Skeletal muscle cell (primary cell): Measurements from ENCODE around the gene PLEKHG3.
"Not testable (repeated sequence)": the region's sequence is repeated elsewhere in the genome, so short reads cannot be mapped to it uniquely, and the experiment has no call there.

Experiments used
- DNase-seq: peaks from one replicate; pipeline ENCODE4 v3.0.0-alpha.2; 2010; ENCODE audit warnings: low read depth
- H3K4me3 ChIP-seq: 2 replicates; pipeline ENCODE4 v1.5.1; 2011; ENCODE audit warnings: low read depth, mild to moderate bottlenecking, control low read depth, low read length, moderate library complexity

PLEKHG3 gene

DNA sequence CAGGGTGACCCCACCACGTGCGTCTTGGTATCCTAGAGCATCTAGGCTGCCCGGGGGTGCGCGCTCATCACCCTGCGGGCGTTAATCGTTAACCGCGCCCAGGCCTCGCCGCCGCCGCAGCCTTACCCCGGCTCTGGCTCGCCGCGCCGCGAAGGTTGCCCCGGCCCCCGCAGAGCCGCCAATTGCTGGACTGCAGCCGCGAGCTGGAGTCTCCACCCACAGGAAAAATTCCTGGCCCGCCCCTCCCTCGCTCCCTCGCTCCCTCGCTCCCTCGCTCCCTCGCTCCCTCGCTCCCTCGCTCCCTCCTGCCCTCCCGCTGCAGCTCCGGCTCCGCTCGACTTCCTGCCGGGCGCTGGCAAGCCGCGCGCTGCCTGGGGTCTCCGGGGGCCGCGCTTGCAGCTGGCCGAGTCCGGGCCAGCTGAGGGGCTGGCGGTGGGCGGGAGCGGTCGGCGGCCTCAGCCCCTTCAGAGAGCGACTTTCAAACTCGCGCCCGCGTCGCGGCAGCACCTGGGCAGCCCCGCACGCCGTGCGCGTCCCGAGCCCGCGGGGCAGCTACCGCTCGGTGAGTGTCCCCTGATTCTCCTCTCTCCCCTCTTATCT is at the start of gene PLEKHG3:
PLEKHG3 (plus strand) TSS at position 282 of the 600 bp plus-strand sequence. CDS start 23,208 bp downstream, outside the sequence.
- DNase-seq, result peak; percentile 45

DNA sequence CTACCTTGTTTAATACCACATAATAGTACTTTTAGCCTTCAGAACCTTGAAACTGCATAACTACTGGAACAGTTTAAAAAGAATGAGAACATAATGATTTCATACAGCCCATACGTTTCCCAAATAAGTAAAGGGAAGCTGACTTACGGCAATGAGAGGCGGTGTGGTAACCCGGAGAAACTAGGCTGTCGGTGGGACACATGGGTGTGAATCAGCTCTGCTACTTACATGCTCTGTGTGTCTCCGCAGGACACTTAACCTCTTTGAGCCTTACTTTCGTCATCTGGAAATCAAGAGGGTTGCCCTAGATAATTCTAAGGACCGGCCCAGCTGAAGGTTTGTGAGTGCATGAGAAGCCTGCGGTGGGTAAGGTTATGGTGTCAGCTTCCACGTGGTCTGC is 49.3 kb upstream of the PLEKHG3 start:
- no peak overlapping the region for H3K4me3 ChIP-seq
- peak; percentile 59 for DNase-seq

More for the DNA sequence above, at the start of gene PLEKHG3:
- H3K4me3 ChIP-seq, result peak within 1 kb of the TSS; percentile 80

DNA sequence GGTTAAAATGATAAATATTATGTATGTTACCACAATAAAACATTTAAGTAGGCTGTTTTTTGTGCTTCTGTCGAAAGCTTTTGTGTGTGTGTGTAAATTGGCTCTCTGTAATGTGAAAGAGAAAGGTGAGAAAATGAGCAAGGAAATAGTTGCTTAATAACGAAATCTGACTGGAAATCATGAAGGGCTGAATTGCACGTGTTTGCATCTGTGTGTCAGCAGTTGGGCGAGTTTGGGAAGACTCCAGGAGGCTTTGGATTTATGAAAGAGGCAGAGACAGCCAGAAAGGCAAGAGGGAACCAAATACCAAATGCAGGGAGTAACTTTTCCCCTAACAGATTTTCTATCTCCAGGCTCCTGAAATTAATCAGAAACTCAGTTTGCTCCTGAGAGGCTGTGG is 47.2 kb upstream of the PLEKHG3 start:
- DNase-seq, result peak; percentile 66
- H3K4me3 ChIP-seq, result no peak overlapping the region

DNA sequence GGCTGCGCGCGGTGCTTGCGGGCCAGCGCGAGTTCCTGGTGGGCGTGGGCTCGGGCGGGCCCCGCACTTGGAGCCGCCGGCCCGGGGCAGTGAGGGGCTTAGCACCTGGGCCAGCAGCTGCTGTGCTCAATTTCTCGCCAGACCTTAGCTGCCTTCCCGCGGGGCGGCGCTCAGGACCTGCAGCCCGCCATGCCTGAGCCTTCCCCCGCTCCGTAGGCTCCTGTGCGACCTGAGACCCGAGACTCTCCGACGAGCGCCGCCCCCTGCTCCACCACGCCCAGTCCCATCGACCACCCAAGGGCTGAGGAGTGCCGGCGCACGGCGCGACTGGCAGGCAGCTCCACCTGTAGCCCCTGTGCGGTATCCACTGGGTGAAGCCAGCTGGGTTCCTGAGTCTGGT is 46.0 kb upstream of the PLEKHG3 start:
- no peak for DNase-seq
- H3K4me3 ChIP-seq, result no peak overlapping the region

DNA sequence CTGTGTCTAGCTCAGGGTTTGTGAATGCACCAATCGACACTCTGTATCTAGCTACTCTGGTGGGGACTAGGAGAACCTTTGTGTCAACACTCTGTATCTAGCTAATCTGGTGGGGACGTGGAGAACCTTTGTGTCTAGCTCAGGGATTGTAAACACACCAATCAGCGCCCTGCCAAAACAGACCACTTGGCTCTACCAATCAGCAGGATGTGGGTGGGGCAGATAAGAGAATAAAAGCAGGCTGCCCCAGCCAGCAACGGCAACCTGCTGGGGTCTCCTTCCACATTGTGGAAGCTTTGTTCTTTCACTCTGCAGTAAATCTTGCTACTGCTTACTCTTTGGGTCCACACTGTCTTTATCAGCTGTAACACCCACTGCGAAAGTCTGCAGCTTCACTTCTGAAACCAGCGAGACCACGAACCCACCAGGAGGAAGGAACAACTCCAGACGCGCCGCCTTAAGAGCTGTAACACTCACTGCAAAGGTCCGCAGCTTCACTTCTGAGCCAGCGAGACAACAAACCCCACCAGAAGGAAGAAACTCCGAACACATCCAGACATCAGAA is 45.4 kb upstream of the PLEKHG3 start:
- DNase-seq, H3K4me3 ChIP-seq: not testable (repeated sequence)

DNA sequence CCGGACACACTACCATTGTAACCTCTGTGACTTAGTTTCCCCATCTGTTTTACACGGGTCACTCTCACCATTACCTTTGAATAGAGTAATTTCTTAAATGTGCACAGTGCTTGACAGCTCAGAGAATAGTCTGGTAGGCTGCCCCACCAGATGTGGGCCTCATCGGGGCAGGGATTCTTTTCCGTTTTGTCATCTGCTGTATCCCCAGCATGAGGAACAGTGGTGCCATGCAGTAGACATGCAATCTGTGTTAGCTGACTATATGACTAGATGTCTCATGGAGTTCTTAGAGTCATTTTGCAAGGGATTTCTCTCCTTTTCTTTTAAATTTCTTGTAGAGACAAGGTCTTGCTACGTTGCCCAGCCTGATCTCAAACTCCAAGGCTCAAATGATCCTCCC is 44.9 kb upstream of the PLEKHG3 start:
- DNase-seq, result no peak
- no peak overlapping the region for H3K4me3 ChIP-seq

DNA sequence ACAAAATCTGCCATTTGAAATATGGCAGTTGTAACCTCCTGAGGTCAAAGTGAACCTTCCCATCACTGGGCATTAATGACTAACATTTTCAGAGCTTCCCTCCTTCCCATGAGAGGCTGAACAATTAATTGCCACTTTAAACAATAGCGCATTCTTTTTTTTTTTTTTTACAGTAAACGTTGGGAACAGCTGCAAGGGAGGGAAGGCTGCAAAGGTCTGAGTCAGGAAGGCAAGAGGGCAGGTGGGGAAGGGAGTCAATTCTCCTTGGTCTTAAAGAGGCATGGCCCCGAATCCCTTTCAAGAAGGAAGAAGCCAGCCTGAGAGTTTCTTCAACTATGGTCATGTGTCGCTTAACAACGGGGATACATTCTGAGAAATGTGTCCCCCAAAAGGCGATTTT is 41.0 kb upstream of the PLEKHG3 start:
- no peak for DNase-seq
- H3K4me3 ChIP-seq, result no peak overlapping the region

DNA sequence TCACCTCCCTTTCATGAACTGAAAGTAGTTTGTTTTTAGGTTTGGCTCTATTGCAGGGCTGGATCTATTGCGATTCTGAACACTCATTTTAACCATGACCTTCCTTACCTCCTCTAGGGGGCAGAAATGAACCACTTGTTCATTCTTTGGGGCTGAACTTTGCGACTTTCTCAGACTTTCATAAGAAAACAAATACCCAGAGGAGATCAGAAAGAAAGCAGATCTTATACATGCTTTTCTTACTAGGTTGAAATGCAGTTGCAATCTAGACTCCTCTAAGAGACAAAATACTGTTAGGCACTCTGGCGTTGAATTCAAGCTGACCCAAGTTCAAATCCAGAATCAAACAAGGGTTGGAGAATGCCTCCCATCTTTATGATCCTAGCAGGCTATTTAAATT is 32.6 kb upstream of the PLEKHG3 start:
- H3K4me3 ChIP-seq, result no peak overlapping the region
- no peak for DNase-seq

DNA sequence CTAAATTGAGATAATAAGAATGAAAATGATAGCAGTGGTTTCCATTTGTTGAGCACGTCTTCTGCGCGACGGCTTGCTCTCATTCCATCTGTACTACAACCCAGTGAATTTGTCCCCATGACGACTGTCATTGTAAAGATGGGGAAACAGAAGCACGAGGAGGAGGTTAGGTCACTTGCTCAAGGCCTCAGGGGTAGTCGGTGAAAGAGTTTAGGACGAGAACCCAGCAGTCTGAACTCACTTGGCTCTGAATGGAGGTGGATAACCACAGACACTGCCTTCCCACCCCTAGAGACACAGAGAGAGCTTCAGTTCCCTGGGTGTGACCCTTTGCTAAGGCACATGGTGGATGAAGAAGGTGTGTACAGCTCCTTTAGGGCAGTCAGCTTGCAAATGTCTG is 30.9 kb upstream of the PLEKHG3 start:
- DNase-seq, result no peak
- no peak overlapping the region for H3K4me3 ChIP-seq

DNA sequence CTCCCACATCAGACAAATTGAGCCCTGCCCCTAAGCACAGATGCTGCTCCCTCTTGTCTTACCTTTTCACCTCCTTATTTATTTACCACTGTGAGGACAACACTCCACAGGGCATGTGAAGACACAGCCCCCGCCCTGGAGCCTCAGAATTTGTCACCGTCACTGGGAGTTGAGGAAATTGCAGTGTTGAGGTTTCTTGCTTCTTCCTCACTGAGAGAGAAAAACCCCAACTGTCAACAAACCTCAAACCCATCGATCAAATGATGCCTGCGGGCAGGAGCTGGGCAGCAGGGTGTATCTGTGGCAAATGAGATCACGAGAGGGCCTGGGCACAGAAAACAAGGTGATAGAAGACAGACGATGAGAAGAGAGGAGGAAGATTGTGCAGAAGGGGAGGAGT is 30.5 kb upstream of the PLEKHG3 start:
- no peak overlapping the region for H3K4me3 ChIP-seq
- DNase-seq, result no peak

DNA sequence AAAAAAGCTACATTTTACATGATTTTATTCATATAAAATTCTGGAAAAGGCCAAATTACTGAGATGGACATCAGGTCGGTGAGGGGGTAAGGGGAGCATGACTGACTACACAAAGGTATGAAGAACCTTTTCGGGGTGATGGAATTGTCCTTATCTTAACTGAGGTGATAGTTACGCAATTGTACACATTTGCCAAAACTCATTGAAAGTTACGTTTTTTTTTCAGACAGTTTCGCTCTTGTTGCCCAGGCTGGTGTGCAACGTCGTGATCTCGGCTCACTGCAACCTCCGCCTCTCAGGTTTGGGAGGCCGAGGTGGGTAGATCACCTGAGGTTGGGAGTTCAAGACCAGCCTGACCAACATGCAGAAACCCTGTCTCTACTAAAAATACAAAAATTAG is 29.4 kb upstream of the PLEKHG3 start:
- H3K4me3 ChIP-seq, result no peak overlapping the region
- DNase-seq, result no peak

DNA sequence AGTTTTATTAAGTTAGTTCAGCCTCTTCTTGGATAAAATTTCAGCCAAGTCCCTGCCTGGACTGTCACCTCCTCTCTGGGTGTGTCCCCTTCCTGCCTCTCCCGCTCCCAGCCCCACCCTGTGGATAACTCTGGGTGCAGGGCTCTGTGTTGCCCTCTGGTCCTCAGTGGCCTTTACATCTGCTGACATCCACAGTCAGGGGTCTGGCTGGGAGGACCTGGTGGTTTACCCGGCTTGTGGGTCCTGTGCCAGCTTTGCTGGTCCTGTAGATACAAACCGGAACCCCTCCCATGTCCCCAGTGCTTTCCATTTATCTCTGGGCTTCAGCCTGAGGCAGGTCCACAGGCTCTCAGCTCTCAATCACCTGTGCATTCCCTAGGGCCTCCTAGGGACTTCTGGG is 28.9 kb upstream of the PLEKHG3 start:
- H3K4me3 ChIP-seq, result no peak overlapping the region

DNA sequence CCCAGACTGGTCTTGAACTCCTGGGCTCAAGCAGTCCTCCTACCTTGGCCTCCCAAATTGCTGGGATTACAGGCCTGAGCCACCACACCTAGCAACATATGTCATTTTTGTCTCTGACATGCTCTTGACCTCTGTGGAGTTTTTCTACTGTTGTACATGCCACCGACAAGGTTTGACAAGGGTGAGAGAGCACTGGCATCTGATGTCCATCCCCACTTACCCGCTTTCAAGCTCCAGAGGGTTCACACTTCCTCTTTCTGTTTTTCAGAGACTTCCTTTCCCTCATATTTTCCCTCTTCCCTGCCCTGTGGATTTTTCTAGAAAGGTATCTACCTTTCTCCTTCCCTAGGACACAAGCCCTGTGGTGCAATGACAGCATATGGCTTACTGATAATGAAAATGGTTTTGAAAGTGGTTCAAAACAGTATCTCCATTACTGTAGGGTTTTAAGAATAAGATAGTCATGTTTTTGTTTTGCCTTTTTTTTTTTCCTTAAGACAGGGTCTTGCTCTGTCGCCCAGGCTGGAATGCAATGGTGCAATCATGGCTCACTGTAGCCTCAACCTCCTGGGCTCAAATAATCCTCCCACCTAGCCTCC is 27.7 kb upstream of the PLEKHG3 start:
- DNase-seq, result no peak
- no peak overlapping the region for H3K4me3 ChIP-seq

More for the DNA sequence above, 28.9 kb upstream of the PLEKHG3 start:
- no peak for DNase-seq

DNA sequence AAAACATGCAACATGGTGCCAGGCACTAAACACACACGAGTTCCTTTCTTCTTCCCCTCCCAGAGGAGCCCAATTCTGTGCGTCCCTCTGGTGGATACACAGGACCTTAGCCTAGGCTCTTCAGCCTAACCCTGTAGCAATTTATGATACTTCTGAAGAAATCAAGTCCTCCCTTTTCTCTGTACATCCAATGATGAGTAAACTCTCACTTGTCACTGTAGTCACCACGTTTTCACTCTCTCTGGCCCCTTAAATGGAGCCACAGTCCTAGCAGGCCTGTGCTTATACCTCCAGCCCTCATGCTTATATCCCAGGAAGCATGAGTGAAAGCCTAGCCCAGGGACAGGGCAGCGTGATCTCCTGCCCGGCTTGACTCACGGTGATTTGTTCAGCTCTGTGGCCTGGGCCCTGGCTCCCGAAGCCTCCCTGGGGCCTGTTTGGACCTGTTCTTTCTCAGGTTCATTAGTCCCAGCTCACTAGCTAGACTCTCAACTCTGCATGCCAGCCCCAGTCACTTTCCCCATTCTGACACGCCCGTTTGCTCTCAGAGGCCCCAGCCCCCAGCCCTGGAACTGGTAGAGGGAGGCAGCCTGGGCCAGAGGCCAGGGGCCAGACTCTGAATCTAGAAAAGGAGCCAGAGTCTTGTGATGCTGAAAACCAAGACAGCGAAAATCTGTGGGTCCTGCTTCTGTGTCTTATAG is 24.1 kb upstream of the PLEKHG3 start:
- no peak for DNase-seq
- no peak overlapping the region for H3K4me3 ChIP-seq

DNA sequence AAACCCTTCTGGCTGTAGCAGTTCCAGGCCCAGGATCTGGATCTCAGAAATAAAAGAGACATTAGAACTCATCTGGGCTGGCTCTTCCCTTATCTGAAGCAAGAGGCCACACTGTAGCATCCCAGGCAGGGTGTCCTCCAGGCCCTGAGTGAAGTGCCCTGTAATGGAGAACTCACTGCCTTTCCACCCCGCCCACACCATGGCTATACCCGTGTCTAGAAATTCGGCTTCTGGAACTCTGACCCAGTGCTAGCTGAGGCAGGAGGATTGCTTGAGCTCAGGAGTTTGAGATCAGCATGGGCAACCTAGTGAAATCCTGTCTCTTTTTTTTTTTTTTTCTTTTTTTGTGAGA is 23.5 kb upstream of the PLEKHG3 start:
- no peak overlapping the region for H3K4me3 ChIP-seq
- no peak for DNase-seq

DNA sequence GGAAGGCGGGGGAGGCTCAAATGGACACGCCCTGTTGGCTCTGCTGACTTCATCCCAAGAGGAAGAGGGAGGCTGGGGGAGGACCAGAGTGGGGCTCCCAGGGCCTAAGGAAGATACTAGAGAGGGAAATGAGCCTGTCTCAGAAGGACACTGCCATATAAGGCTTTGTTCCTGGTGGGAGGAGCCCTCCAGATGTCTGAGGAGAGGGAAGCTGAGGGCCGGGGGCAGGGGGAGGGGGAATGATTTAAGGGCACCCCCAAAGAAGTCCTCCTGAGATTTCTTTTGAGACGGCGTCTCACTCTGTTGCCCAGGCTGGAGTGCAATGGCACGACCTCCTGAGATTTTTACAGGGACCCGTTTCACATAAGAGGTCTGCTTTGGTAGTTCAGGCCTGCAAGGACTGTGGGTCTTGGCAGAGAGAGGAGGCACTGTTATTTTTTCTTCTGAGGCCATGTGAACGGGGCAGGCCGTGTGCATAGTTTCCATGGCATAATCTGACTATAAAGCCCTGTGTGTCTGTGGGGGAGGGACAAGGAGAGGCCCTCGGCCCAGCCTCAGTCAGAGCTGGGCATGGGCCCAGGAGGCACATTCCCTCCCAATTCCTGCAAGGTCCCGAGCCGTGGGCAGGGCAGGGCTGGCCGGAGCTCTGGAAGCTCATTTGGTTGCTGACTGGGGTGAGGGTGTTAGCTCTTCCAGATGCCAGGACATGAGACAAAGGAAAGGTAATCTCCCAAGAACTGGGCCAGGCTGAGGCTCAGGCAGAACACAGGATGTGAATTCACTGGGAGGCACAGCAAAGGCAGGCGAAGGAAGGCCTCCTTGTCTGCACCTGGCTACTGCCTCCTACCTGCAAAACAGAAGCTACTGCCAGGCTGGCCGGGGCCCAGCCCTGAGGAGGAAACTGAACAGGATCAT is 22.2 kb upstream of the PLEKHG3 start:
- no peak overlapping the region for H3K4me3 ChIP-seq

DNA sequence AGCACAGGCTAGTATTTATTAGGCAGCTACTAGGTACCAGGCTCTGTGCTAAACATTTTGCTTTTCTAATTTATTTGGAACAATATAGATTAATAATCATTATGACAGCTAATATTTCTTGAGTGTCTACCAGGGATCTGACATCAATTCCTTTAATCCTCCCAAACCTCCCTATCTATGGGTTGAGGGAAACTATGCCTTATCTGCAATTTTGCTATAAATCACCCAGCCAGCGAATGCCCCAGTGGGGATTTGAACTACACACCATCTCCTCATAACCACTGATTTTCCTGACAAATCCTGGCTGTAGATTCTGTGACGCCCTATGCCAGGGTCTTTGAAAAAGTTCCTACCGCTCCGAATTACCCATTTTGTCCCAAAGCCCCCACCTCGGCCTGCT is 21.4 kb upstream of the PLEKHG3 start:
- H3K4me3 ChIP-seq, result no peak overlapping the region
- no peak for DNase-seq

More for the DNA sequence above, 22.2 kb upstream of the PLEKHG3 start:
- DNase-seq, result no peak

DNA sequence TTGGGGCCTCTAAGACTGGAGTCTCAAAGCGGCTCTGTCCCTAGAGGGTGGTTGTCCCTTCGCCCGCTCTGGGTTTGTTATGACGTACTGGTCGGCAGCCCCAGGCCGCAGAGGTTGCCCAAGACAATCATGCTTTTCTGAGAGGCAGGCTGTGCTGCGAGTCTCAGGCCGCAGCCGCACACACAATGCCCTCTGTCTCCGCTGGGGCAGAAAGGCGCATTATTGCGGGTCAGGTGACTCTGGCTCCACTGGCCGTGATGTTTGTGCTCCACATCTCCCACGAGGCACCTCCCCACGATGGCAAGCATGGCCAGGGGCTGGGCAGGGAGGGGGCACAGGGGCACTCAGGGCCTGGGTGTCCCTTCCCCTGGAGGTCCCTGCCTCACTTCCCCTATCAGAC is 21.0 kb upstream of the PLEKHG3 start:
- no peak overlapping the region for H3K4me3 ChIP-seq
- no peak for DNase-seq

DNA sequence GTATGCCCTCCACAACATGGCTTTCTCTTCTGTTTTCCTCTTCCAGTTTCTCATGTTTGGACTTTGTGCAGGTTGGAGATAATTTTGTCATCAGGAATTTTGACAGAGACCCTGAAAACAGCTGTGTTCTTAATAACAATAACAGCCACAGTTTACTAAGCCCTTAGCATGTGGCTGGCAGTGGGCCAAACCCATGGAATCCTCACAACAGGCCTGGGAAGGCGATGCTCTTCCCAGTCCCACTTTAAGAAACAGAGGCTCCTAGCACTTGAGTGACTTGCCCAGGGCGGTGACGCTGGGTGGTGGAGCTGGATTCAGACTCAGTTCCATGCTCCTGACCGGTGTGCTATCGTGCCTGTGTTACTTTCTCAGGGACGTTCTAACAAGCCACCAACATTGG is 20.1 kb upstream of the PLEKHG3 start:
- DNase-seq, result peak; percentile 53
- H3K4me3 ChIP-seq, result no peak overlapping the region
